ENCODE data around the gene RBM47. TPM values are rescaled to one million over a fixed set of nuclear protein-coding genes. Genes with fewer than 3 reads are reported as not detected.
"Not testable (repeated sequence)": the region's sequence is repeated elsewhere in the genome, so short reads cannot be mapped to it uniquely, and the experiment has no call there.

Gene RBM47
- total RNA-seq, 2 experiments from 2014 or later: 1.7 to 2.6 TPM

- Mint-ChIP-seq H3K9me3 (no peaks in the 10 kb centered on the region), H3K27ac (no peak overlapping the region), H3K4me1 (ENCODE audit: low read depth) (no peaks in the 10 kb centered on the region), H3K36me3 (no peaks in the 10 kb centered on the region), H3K4me3 (no peak overlapping the region), H3K27me3 (no peaks in the 10 kb centered on the region)
- no peak for DNase-seq
- POLR2A ChIA-PET: no interaction called here
- intact Hi-C loops (cut with micrococcal nuclease): no loop called here
- CTCF ChIA-PET: no interaction called here
Observed at GRCh38 chr4:40395908-40396793, 233.5 kb downstream of the RBM47 start.

- Mint-ChIP-seq H3K9me3 (no peaks in the 10 kb centered on the region), H3K4me1 (ENCODE audit: low read depth) (no peaks in the 10 kb centered on the region), H3K4me3 (no peak overlapping the region), H3K36me3 (no peaks in the 10 kb centered on the region), H3K27ac (no peak overlapping the region), H3K27me3 (no peaks in the 10 kb centered on the region)
- DNase-seq: no peak
- ChIA-PET CTCF (no interaction called here), POLR2A (no interaction called here)
- intact Hi-C loops (cut with micrococcal nuclease): no loop called here
Observed at GRCh38 chr4:40395166-40395900, 234.3 kb downstream of the RBM47 start.

GRCh38 chr4:40394236-40394635 is 235.4 kb downstream of the RBM47 start:
- DNase-seq: no peak
- Mint-ChIP-seq H3K27me3 (no peaks in the 10 kb centered on the region), H3K9me3 (no peaks in the 10 kb centered on the region), H3K4me1 (ENCODE audit: low read depth) (no peaks in the 10 kb centered on the region), H3K36me3 (no peaks in the 10 kb centered on the region), H3K27ac (no peak overlapping the region), H3K4me3 (no peak overlapping the region)
- intact Hi-C loops (cut with micrococcal nuclease): no loop called here
- CTCF ChIA-PET: no interaction called here
- POLR2A ChIA-PET: no interaction called here

GRCh38 chr4:40392241-40392640 is 237.4 kb downstream of the RBM47 start:
- H3K9me3 Mint-ChIP-seq; H3K27me3 Mint-ChIP-seq; intact Hi-C loops (cut with micrococcal nuclease); H3K4me3 Mint-ChIP-seq; DNase-seq; H3K4me1 Mint-ChIP-seq (ENCODE audit: low read depth); H3K36me3 Mint-ChIP-seq; POLR2A ChIA-PET; H3K27ac Mint-ChIP-seq: not testable (repeated sequence)
- CTCF ChIA-PET: interaction anchor here (0.8 kb wide), 1 partner anchor 12 kb away, joined by 3 read pairs; no protein-coding TSS in a partner anchor

DNA sequence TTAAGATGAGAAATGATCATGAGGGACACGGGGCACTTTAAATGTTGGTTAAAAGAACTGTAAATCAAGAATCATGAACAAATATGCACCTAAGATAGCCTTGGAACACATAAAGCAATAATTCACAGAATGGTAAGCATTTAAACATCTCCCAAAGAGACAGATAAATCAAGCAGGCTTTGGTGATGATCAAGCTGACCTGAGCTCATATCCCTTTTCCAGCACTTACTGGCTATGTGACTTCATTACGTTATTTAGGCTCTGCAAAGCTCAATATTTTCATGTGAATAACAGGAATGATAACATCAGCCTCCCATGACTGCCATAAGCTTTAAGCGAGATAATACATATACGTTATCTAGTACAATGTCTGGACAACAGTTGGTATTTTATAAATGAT is 239.7 kb downstream of the RBM47 start:
- no peak for DNase-seq
- no peak overlapping the region for H3K4me3 Mint-ChIP-seq
- intact Hi-C loops (cut with micrococcal nuclease): no loop called here
- no peaks in the 10 kb centered on the region for H3K36me3 Mint-ChIP-seq
- ChIA-PET CTCF (interaction anchor here (0.6 to 0.9 kb wide), 2 partner anchors 52 to 65 kb away, joined by 3 read pairs; no protein-coding TSS in a partner anchor), POLR2A (no interaction called here)
- H3K27me3 Mint-ChIP-seq: no peaks in the 10 kb centered on the region
- H3K27ac Mint-ChIP-seq: no peak overlapping the region
- no peaks in the 10 kb centered on the region for H3K9me3 Mint-ChIP-seq
- H3K4me1 Mint-ChIP-seq (ENCODE audit: low read depth): no peaks in the 10 kb centered on the region

DNA sequence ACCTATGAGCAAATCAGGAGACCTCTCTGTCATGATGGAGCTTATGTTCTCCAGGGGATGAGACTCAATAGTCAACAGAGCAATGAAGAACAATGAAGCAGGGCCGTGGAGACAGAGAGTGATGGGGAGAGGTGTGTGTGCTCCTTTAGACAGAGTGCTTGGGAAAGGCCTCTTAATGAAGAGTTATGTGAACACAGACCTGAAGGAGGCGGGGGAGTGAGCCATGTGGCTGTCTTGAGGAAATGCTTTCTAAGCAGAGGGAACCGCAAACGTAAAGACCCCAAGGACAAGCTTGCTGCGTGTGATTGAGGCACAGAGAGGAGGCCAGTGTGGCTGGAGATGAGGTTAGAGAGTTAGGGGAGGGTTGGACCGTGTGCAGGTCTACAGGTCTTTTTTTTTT is 241.4 kb downstream of the RBM47 start:
- ChIA-PET CTCF (no interaction called here), POLR2A (no interaction called here)
- no peaks in the 10 kb centered on the region for H3K4me1 Mint-ChIP-seq (ENCODE audit: low read depth)
- no peaks in the 10 kb centered on the region for H3K27me3 Mint-ChIP-seq
- no peaks in the 10 kb centered on the region for H3K9me3 Mint-ChIP-seq
- H3K4me3 Mint-ChIP-seq: no peak overlapping the region
- H3K36me3 Mint-ChIP-seq: no peaks in the 10 kb centered on the region
- no peak for DNase-seq
- no peak overlapping the region for H3K27ac Mint-ChIP-seq
- intact Hi-C loops (cut with micrococcal nuclease): no loop called here

DNA sequence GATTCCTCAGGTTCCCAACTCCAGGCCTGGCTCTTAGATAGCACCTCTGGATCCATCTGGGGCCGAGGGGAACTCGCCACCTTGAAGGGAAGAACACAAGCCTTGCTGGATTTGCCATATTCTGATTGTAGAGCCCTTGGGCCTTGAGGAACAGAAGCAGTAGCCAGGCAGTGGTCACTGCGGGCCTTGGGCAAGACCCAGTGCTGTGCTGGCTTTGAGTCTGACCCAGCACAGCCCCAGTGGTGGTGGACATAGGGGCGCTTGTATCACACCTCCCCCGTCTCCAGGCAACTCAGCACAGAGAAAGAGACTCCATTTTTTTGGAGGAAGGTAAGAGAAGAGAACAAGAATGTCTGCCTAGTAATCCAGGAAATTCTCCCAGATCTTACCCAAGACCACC is 249.0 kb downstream of the RBM47 start:
- CTCF ChIA-PET: no interaction called here
- no peaks in the 10 kb centered on the region for H3K36me3 Mint-ChIP-seq

DNA sequence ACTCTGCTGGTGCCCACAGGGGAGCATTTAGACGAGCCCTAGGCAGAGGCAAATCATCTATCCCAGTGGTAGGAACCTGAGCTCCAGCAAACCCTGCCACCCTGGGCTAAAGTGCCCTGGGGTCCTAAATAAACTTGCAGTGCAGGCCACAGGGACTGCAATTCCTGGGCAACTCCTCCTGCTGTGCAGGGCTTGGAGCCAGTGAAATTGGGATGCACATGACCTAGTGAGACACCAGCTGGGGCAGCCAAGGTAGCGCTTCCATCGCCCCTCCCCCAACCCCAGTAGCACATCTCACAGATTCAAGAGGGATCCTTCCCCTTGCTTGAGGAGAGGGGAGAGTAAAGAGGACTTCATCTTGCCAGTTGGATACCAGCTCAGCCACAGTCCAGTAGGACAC is 250.4 kb downstream of the RBM47 start:
- Mint-ChIP-seq H3K27ac (no peak overlapping the region), H3K9me3 (no peaks in the 10 kb centered on the region), H3K27me3 (no peaks in the 10 kb centered on the region), H3K4me1 (ENCODE audit: low read depth) (no peaks in the 10 kb centered on the region), H3K36me3 (no peaks in the 10 kb centered on the region), H3K4me3 (no peak overlapping the region)
- ChIA-PET POLR2A (no interaction called here), CTCF (interaction anchor here (1.7 kb wide), 1 partner anchor 54 kb away, joined by 5 read pairs; no protein-coding TSS in a partner anchor)
- intact Hi-C loops (cut with micrococcal nuclease): no loop called here
- no peak for DNase-seq

More for the DNA sequence above, 249.0 kb downstream of the RBM47 start:
- DNase-seq: no peak
- H3K4me3 Mint-ChIP-seq: no peak overlapping the region
- POLR2A ChIA-PET: no interaction called here
- H3K27me3 Mint-ChIP-seq: no peaks in the 10 kb centered on the region
- no peak overlapping the region for H3K27ac Mint-ChIP-seq
- no peaks in the 10 kb centered on the region for H3K4me1 Mint-ChIP-seq (ENCODE audit: low read depth)
- no peaks in the 10 kb centered on the region for H3K9me3 Mint-ChIP-seq
- intact Hi-C loops (cut with micrococcal nuclease): no loop called here

- no peak for DNase-seq
- Mint-ChIP-seq H3K4me3 (no peak overlapping the region), H3K9me3 (no peaks in the 10 kb centered on the region), H3K36me3 (no peaks in the 10 kb centered on the region), H3K4me1 (ENCODE audit: low read depth) (no peaks in the 10 kb centered on the region), H3K27me3 (no peaks in the 10 kb centered on the region), H3K27ac (no peak overlapping the region)
- intact Hi-C loops (cut with micrococcal nuclease): no loop called here
- ChIA-PET CTCF (interaction anchor here (1.7 kb wide), 1 partner anchor 53 kb away, joined by 5 read pairs; no protein-coding TSS in a partner anchor), POLR2A (no interaction called here)
Observed at GRCh38 chr4:40378619-40379018, 251.0 kb downstream of the RBM47 start.

DNA sequence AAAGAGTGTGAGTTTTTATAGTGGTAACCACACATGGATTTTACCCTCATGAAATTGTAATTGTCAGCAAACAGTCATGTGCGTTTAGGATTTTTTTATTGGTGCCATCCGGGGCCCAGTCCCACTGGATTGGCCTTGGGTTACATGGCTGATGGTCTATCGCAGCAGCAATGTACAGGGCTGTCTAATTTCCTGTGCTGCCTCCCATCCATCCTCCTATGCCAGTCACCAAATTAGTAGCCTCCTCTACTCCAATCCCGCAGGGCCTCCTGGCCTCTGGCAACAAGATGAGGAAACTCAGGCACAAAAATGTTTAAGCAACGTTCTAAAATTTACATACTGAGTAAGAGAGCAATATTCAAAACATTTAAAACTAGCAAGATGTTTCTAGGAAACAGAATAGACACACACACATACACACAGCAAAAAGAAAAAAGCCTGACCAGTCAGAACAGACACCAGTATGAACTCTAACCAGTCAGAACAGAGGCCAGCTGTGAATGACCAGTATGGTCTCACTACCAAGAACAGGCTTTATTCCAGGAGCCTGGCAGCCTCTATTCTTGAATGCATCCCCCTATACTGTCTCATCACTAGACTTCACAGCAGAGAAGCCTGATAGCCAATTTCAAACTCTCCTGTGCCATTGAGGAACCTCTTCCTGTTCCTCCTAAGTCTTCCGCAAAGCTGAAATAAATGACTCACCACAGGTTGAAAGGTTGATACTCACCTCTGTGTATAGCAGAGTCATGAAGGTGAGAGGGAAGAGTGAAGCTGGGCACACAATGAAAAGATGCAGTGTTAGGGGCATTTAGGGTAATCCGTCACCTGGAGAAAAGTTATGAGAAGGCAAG is 251.9 kb downstream of the RBM47 start:
- no peaks in the 10 kb centered on the region for H3K4me1 Mint-ChIP-seq (ENCODE audit: low read depth)
- POLR2A ChIA-PET: no interaction called here
- no peaks in the 10 kb centered on the region for H3K36me3 Mint-ChIP-seq
- CTCF ChIA-PET: interaction anchor here (1.7 kb wide), 1 partner anchor 52 kb away, joined by 5 read pairs; no protein-coding TSS in a partner anchor
- no peak overlapping the region for H3K4me3 Mint-ChIP-seq
- DNase-seq: no peak
- no peaks in the 10 kb centered on the region for H3K27me3 Mint-ChIP-seq
- intact Hi-C loops (cut with micrococcal nuclease): no loop called here
- no peak overlapping the region for H3K27ac Mint-ChIP-seq
- H3K9me3 Mint-ChIP-seq: no peaks in the 10 kb centered on the region

GRCh38 chr4:40375620-40376019 is 254.0 kb downstream of the RBM47 start:
- CTCF ChIA-PET: no interaction called here
- H3K27ac Mint-ChIP-seq: no peak overlapping the region

GRCh38 chr4:40375095-40375494 is 254.6 kb downstream of the RBM47 start:
- CTCF ChIA-PET: no interaction called here
- DNase-seq: no peak
- H3K27me3 Mint-ChIP-seq: no peaks in the 10 kb centered on the region
- POLR2A ChIA-PET: no interaction called here
- intact Hi-C loops (cut with micrococcal nuclease): no loop called here
- H3K4me1 Mint-ChIP-seq (ENCODE audit: low read depth): no peaks in the 10 kb centered on the region
- no peaks in the 10 kb centered on the region for H3K9me3 Mint-ChIP-seq
- no peak overlapping the region for H3K4me3 Mint-ChIP-seq
- no peak overlapping the region for H3K27ac Mint-ChIP-seq
- H3K36me3 Mint-ChIP-seq: no peaks in the 10 kb centered on the region

More at GRCh38 chr4:40375620-40376019, 254.0 kb downstream of the RBM47 start:
- no peaks in the 10 kb centered on the region for H3K9me3 Mint-ChIP-seq
- DNase-seq: no peak
- POLR2A ChIA-PET: no interaction called here
- intact Hi-C loops (cut with micrococcal nuclease): no loop called here
- H3K4me3 Mint-ChIP-seq: no peak overlapping the region
- H3K36me3 Mint-ChIP-seq: no peaks in the 10 kb centered on the region
- no peaks in the 10 kb centered on the region for H3K27me3 Mint-ChIP-seq
- H3K4me1 Mint-ChIP-seq (ENCODE audit: low read depth): no peaks in the 10 kb centered on the region

Measured in activated CD4-positive, alpha-beta memory T cell treated with anti-CD3 and anti-CD28 coated beads for 36 hours (primary cell).